Fibroblast of lung (primary cell): ENCODE data around the gene VPS13D.

ENCODE experiments used
- CTCF ChIP-seq, 2 donors: IDR thresholded peaks in 1 of 2; conservative IDR thresholded peaks in 1 of 2; 1 replicate in 1 of 2; 2 replicates in 1 of 2; pipeline ENCODE4 v1.5.1; 2011 to 2012; ENCODE audit warnings: low read length in 2 of 2, control low read depth in 1 of 2, inconsistent platforms in 1 of 2, low read depth in 1 of 2, mild to moderate bottlenecking in 1 of 2
- EZH2 ChIP-seq: IDR thresholded peaks from 2 replicates; pipeline ENCODE4 v1.5.1; 2012; ENCODE audit warnings: low read length, control low read depth, mild to moderate bottlenecking; ENCODE audit errors: missing control alignments

DNA sequence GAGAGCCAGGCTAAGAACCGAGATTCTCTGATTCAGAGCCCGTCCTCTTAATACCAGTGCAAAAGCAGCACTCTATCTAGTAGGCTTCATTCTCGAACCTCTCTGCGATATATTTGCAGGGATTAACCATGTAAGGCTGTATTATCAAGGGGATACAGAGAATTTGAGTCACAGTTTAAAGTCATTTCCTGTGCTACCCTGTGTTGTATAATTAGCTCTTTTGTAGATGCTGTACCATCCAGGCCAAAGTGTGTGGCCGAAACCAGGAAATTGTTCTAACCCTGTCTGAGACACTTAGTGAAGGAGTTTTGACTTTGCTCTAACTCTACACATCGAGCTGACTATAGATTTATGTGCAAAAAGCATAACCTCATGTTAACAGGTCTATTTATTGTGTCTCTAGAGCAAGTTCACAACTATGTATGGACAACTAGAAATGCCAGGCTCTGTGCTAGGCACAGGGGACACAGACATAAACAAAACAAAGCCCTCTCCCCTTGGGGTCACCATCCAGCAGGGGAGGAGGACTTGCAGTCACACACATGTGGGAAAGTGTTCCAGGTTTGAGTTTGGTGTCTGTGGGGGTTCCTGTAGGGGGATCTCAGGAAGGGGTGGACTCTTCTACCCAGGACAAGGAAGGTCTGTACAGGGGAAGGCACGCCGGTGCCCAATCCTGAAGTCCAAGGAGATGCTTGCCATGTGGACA, 206.0 kb downstream of the VPS13D start:
- no peak for TF ChIP-seq CTCF (conservative IDR thresholded peaks at IDR 0.05 in 1 of 2, IDR thresholded peaks at IDR 0.05 in 1 of 2; ENCODE audit: low read depth in 1 of 2, low read length in 2 of 2)
- TF ChIP-seq EZH2, result no peak
